GM12892 (cell line): Measurements from ENCODE around the gene NOS3.

ENCODE experiments used
- POLR2A ChIP-seq: IDR thresholded peaks from 2 replicates; pipeline ENCODE4 v1.6.1; 2011; ENCODE audit warnings: low read depth, low read length, control low read depth
- POLR2AphosphoS5 ChIP-seq: IDR thresholded peaks from 2 replicates; pipeline ENCODE4 v1.6.1; 2011; ENCODE audit warnings: low read depth, low read length, control low read depth
- TAF1 ChIP-seq: IDR thresholded peaks from 2 replicates; pipeline ENCODE4 v1.6.1; 2011; ENCODE audit warnings: low read depth, mild to moderate bottlenecking, control low read depth, low read length, borderline replicate concordance

GRCh38 chr7:151012911-151013347 lies 22.1 kb downstream of the NOS3 start:
- TF ChIP-seq POLR2A (no peak), TAF1 (no peak), POLR2AphosphoS5 (no peak)
